Glutamatergic neuron (in vitro differentiated cells): Measurements from ENCODE around the gene FOXE3. TPM values are rescaled to one million over a fixed set of nuclear protein-coding genes. Genes with fewer than 3 reads are reported as not detected.
A peak's percentile ranks its signal among the peaks of the same experiment; 100 is the strongest.

ENCODE experiments used
- DNase-seq: peaks from one replicate; pipeline ENCODE4 v3.0.0; 2022
- H3K27ac Mint-ChIP-seq: one replicate; pipeline ENCODE4 v1.8.0; 2020; ENCODE audit warnings: mild to moderate bottlenecking, mixed read lengths, inconsistent platforms; ENCODE audit not compliant: unreplicated experiment
- H3K27me3 Mint-ChIP-seq: one replicate; pipeline ENCODE4 v1.8.0; 2020; ENCODE audit warnings: mild to moderate bottlenecking, moderate library complexity, mixed read lengths, inconsistent platforms; ENCODE audit not compliant: unreplicated experiment
- H3K36me3 Mint-ChIP-seq: one replicate; pipeline ENCODE4 v1.8.0; 2020; ENCODE audit warnings: mild to moderate bottlenecking, mixed read lengths, inconsistent platforms; ENCODE audit not compliant: unreplicated experiment
- H3K4me1 Mint-ChIP-seq: one replicate; pipeline ENCODE4 v1.8.0; 2020; ENCODE audit warnings: mild to moderate bottlenecking, low read depth, mixed read lengths, inconsistent platforms; ENCODE audit not compliant: unreplicated experiment
- H3K4me3 Mint-ChIP-seq: one replicate; pipeline ENCODE4 v1.8.0; 2020; ENCODE audit warnings: mild to moderate bottlenecking, mixed read lengths, inconsistent platforms; ENCODE audit not compliant: unreplicated experiment
- H3K9me3 Mint-ChIP-seq: one replicate; pipeline ENCODE4 v1.8.0; 2020; ENCODE audit warnings: mild to moderate bottlenecking, moderate library complexity, mixed read lengths, inconsistent platforms; ENCODE audit not compliant: unreplicated experiment
- total RNA-seq: library from RNA; stranded (reverse); fragmentation: NEBNext Ultra II Directional; extraction: Animal tissue kit (Norgen Biotek cat#: 25700); gene quantifications from one replicate; pipeline ENCODE4 v1.2.1, GENCODE V29; 2021; ENCODE audit not compliant: unreplicated experiment
- TF ChIP-seq, protein P1 (sequence below): fragments of 200-600 bp; sonication (generic); IDR thresholded peaks from one replicate; pipeline ENCODE4 v1.5.0; 2021; ENCODE audit not compliant: partially characterized antibody, unreplicated experiment

Gene FOXE3
- total RNA-seq, 1 donor from 2014 or later = not detected

GRCh38 chr1:47388030-47388890 is 27.8 kb upstream of the FOXE3 start:
- TF ChIP-seq, protein P1, sequence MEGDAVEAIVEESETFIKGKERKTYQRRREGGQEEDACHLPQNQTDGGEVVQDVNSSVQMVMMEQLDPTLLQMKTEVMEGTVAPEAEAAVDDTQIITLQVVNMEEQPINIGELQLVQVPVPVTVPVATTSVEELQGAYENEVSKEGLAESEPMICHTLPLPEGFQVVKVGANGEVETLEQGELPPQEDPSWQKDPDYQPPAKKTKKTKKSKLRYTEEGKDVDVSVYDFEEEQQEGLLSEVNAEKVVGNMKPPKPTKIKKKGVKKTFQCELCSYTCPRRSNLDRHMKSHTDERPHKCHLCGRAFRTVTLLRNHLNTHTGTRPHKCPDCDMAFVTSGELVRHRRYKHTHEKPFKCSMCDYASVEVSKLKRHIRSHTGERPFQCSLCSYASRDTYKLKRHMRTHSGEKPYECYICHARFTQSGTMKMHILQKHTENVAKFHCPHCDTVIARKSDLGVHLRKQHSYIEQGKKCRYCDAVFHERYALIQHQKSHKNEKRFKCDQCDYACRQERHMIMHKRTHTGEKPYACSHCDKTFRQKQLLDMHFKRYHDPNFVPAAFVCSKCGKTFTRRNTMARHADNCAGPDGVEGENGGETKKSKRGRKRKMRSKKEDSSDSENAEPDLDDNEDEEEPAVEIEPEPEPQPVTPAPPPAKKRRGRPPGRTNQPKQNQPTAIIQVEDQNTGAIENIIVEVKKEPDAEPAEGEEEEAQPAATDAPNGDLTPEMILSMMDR = no peak

GRCh38 chr1:47388891-47389238 is 27.2 kb upstream of the FOXE3 start:
- H3K4me1 Mint-ChIP-seq = peaks cover 3% of the 10 kb centered on the region
- TF ChIP-seq, protein P1 = peak; percentile 74
- peak; percentile 81 for DNase-seq
- no peak overlapping the region for H3K4me3 Mint-ChIP-seq
- peaks cover 9% of the 10 kb centered on the region for H3K27me3 Mint-ChIP-seq
- no peak overlapping the region for H3K27ac Mint-ChIP-seq
- H3K9me3 Mint-ChIP-seq = peaks cover 5% of the 10 kb centered on the region
- H3K36me3 Mint-ChIP-seq = no peaks in the 10 kb centered on the region

More at GRCh38 chr1:47388030-47388890, 27.8 kb upstream of the FOXE3 start:
- peaks cover 3% of the 10 kb centered on the region for H3K4me1 Mint-ChIP-seq
- DNase-seq = no peak
- H3K9me3 Mint-ChIP-seq = peaks cover 5% of the 10 kb centered on the region
- H3K27me3 Mint-ChIP-seq = peaks cover 9% of the 10 kb centered on the region
- H3K27ac Mint-ChIP-seq = no peak overlapping the region
- H3K36me3 Mint-ChIP-seq = no peaks in the 10 kb centered on the region
- H3K4me3 Mint-ChIP-seq = no peak overlapping the region

DNA sequence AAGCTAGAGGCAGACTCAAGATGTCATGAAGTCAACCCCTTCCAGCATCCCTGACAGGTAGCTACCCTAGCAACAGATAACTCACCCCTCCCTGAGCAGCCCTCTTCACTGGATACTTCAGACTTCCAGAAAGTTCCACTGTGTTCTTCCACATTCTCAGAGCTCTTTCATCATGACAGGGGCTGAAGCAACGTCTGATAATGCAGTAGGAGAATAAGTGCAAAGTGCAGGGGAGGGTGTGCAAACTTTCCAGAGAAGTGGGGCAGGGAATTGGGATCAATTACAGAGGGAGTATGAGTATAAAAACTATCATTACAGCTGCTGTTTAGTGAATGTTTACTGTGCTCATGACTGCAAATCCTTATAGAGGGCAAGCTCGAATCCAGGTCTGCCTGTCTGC is 26.4 kb upstream of the FOXE3 start:
- Mint-ChIP-seq H3K27me3 (peaks cover 9% of the 10 kb centered on the region), H3K36me3 (no peaks in the 10 kb centered on the region), H3K9me3 (peaks cover 7% of the 10 kb centered on the region), H3K27ac (no peak overlapping the region), H3K4me3 (no peak overlapping the region), H3K4me1 (peaks cover 4% of the 10 kb centered on the region)
- DNase-seq = no peak
- TF ChIP-seq, protein P1 = no peak

GRCh38 chr1:47390843-47391242 is 25.2 kb upstream of the FOXE3 start:
- Mint-ChIP-seq H3K36me3 (no peaks in the 10 kb centered on the region), H3K4me1 (peaks cover 4% of the 10 kb centered on the region), H3K4me3 (no peak overlapping the region), H3K27ac (no peak overlapping the region), H3K27me3 (peaks cover 9% of the 10 kb centered on the region), H3K9me3 (peaks cover 5% of the 10 kb centered on the region)
- DNase-seq = no peak
- TF ChIP-seq, protein P1 = no peak

GRCh38 chr1:47393141-47393540 is 22.9 kb upstream of the FOXE3 start:
- peaks cover 5% of the 10 kb centered on the region for H3K9me3 Mint-ChIP-seq
- peaks cover 5% of the 10 kb centered on the region for H3K27me3 Mint-ChIP-seq

More at GRCh38 chr1:47393141-47393540, 22.9 kb upstream of the FOXE3 start:
- H3K27ac Mint-ChIP-seq = no peak overlapping the region
- no peak for DNase-seq
- no peak overlapping the region for H3K4me3 Mint-ChIP-seq
- TF ChIP-seq, protein P1 = no peak
- peaks cover 4% of the 10 kb centered on the region for H3K4me1 Mint-ChIP-seq
- H3K36me3 Mint-ChIP-seq = no peaks in the 10 kb centered on the region
